Measurements from ENCODE around the gene NOX5. TPM values are rescaled to one million over a fixed set of nuclear protein-coding genes. Genes with fewer than 3 reads are reported as not detected.

Gene NOX5
- total RNA-seq, 2 experiments from 2014 or later: not detected

DNA sequence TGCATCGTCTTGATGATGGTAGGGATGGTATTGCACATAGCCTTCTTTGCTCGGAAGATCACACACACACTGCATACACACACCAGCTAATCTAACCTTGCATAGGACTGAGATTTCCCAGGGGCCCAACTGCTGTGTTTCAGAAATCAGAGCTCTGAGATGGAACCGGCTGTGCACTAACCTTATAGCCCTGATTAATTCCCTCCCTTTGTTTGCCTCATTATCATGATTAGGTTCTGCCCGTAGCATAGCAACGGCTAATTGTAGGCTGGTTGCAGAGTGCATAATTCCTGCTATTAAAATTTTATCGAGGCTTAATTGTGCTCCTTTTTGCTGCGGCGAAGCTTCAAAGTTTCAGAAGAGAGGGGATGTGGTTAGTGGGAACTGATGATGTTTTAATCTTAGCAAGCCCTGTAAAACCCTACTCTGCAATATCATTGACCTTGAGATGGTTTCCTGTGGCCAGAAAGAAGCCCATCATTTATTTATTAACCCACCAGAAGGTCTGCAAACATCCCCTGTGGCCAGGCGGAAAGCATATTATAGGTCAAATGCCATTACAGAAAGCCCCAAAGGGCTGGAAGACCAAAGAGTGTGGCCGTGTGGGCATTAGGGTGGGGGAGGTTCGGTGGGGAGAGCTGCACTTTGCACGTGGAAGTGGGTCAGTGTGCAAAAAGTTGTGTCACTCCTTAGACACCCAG lies 89.7 kb downstream of the NOX5 start:
- Histone ChIP-seq H4K20me1 (ENCODE audit: insufficient read depth, low read length) (no peaks in the 10 kb centered on the region), H3K9me3 (ENCODE audit: low read length) (no peaks in the 10 kb centered on the region), H3K36me3 (ENCODE audit: insufficient read depth, low read length) (no peaks in the 10 kb centered on the region), H3K4me2 (ENCODE audit: low read length) (no peak overlapping the region), H3K4me1 (ENCODE audit: insufficient read depth, low read length, poor library complexity, severe bottlenecking) (no peaks in the 10 kb centered on the region), H2AFZ (ENCODE audit: low read length) (no peak overlapping the region), H3K27ac (ENCODE audit: low read depth, low read length, poor library complexity, severe bottlenecking) (no peak overlapping the region), H3K79me2 (ENCODE audit: insufficient read depth, low read depth, low read length) (no peaks in the 10 kb centered on the region), H3K4me3 (ENCODE audit: low read depth, low read length, poor library complexity, severe bottlenecking) (no peak overlapping the region), H3K9me2 (ENCODE audit: insufficient read depth, low read length) (no peaks in the 10 kb centered on the region)
- intact Hi-C loops (cut with micrococcal nuclease; ENCODE audit: unreplicated experiment): no loop called here
- TF ChIP-seq EZH2phosphoT487 (IDR thresholded peaks at IDR 0.05; ENCODE audit: borderline replicate concordance, low read depth, low read length): no peak
- TF ChIP-seq, protein P1, sequence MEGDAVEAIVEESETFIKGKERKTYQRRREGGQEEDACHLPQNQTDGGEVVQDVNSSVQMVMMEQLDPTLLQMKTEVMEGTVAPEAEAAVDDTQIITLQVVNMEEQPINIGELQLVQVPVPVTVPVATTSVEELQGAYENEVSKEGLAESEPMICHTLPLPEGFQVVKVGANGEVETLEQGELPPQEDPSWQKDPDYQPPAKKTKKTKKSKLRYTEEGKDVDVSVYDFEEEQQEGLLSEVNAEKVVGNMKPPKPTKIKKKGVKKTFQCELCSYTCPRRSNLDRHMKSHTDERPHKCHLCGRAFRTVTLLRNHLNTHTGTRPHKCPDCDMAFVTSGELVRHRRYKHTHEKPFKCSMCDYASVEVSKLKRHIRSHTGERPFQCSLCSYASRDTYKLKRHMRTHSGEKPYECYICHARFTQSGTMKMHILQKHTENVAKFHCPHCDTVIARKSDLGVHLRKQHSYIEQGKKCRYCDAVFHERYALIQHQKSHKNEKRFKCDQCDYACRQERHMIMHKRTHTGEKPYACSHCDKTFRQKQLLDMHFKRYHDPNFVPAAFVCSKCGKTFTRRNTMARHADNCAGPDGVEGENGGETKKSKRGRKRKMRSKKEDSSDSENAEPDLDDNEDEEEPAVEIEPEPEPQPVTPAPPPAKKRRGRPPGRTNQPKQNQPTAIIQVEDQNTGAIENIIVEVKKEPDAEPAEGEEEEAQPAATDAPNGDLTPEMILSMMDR (conservative IDR thresholded peaks at IDR 0.05; ENCODE audit: low read length): no peak
- ChIA-PET POLR2A (no interaction called here), CTCF (ENCODE audit: unreplicated experiment) (no interaction called here)
- DNase-seq (ENCODE audit: low spot score): no peak
- BruUV-seq (replicated peaks): no TSS peak

DNA sequence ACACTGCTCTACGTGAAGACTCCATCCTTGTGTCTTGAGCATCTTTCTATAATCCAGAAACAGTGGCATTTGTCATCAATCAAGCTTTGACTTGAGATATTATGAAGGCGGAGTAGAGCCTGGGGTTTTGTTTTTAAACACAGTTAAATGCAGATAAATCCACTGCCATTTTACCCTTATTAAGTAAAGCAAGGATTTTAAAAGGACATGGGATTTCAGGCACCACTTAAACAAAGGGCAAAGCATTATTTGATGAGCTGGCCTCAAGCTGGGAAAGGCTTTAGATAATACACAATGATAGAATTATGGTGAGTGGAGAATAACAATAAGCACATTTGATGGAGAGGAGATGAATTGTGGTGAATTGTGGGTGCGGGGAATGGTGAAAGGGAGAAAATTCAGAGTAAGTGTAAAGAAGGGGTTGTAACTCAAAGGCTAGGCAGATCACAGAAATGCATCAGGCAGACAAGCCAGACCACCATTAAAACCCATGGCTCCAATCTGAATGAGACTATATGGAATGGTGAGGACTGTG lies 91.0 kb downstream of the NOX5 start:
- Histone ChIP-seq H3K4me1 (ENCODE audit: insufficient read depth, low read length, poor library complexity, severe bottlenecking) (no peaks in the 10 kb centered on the region), H4K20me1 (ENCODE audit: insufficient read depth, low read length) (no peaks in the 10 kb centered on the region), H3K4me2 (ENCODE audit: low read length) (no peak overlapping the region), H3K4me3 (ENCODE audit: low read depth, low read length, poor library complexity, severe bottlenecking) (no peak overlapping the region), H2AFZ (ENCODE audit: low read length) (no peak overlapping the region), H3K36me3 (ENCODE audit: insufficient read depth, low read length) (no peaks in the 10 kb centered on the region), H3K9me3 (ENCODE audit: low read length) (no peaks in the 10 kb centered on the region), H3K27ac (ENCODE audit: low read depth, low read length, poor library complexity, severe bottlenecking) (no peak overlapping the region), H3K79me2 (ENCODE audit: insufficient read depth, low read depth, low read length) (no peaks in the 10 kb centered on the region), H3K9me2 (ENCODE audit: insufficient read depth, low read length) (no peaks in the 10 kb centered on the region)
- intact Hi-C loops (cut with micrococcal nuclease; ENCODE audit: unreplicated experiment): no loop called here
- ChIA-PET CTCF (ENCODE audit: unreplicated experiment) (no interaction called here), POLR2A (no interaction called here)
- BruUV-seq (replicated peaks): no TSS peak
- no peak for TF ChIP-seq EZH2phosphoT487 (IDR thresholded peaks at IDR 0.05; ENCODE audit: borderline replicate concordance, low read depth, low read length)
- TF ChIP-seq, protein P1 (conservative IDR thresholded peaks at IDR 0.05; ENCODE audit: low read length): no peak
- no peak for DNase-seq (ENCODE audit: low spot score)

DNA sequence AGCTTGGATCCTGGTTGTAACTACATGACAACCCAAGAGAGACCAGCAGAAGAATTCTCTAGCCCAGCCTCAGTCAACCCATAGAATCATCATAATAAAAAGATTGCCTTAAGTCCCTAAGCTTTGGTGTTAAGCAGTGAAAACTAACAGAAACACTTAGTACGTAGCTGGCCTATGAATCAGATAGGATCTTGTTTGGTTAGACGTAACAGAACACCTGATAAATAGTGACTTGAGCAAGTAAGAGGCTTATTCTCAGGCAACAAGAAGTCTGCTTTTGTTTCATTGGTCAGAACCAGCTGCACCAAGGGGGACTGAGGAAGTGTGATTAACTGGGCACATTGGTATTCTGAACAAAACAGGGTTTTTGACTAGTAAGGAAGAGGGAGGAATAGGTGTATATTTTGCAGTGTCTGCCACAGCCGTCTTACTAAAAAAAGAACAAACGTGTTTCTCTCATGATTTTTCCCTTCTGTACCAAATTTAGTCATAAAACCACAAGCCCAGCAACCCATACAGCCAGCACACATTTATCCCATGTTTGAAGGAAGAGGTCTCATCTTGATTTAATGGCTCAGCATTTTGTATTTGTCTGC lies 92.6 kb downstream of the NOX5 start:
- H3K9me3 ChIP-seq (ENCODE audit: low read length): no peaks in the 10 kb centered on the region
- POLR2A ChIA-PET: interaction anchor here (0.7 kb wide), 1 partner anchor 161 kb away, joined by 7 read pairs; no protein-coding TSS in a partner anchor
- H3K4me3 ChIP-seq (ENCODE audit: low read depth, low read length, poor library complexity, severe bottlenecking): no peak overlapping the region
- no peak for TF ChIP-seq EZH2phosphoT487 (IDR thresholded peaks at IDR 0.05; ENCODE audit: borderline replicate concordance, low read depth, low read length)
- TF ChIP-seq, protein P1 (conservative IDR thresholded peaks at IDR 0.05; ENCODE audit: low read length): no peak
- intact Hi-C loops (cut with micrococcal nuclease; ENCODE audit: unreplicated experiment): no loop called here
- no peaks in the 10 kb centered on the region for H3K36me3 ChIP-seq (ENCODE audit: insufficient read depth, low read length)
- BruUV-seq (replicated peaks): no TSS peak
- no peaks in the 10 kb centered on the region for H3K9me2 ChIP-seq (ENCODE audit: insufficient read depth, low read length)
- no peak for DNase-seq (ENCODE audit: low spot score)
- H3K4me2 ChIP-seq (ENCODE audit: low read length): no peak overlapping the region
- H3K79me2 ChIP-seq (ENCODE audit: insufficient read depth, low read depth, low read length): no peaks in the 10 kb centered on the region
- no peaks in the 10 kb centered on the region for H3K4me1 ChIP-seq (ENCODE audit: insufficient read depth, low read length, poor library complexity, severe bottlenecking)
- CTCF ChIA-PET (ENCODE audit: unreplicated experiment): no interaction called here
- no peaks in the 10 kb centered on the region for H4K20me1 ChIP-seq (ENCODE audit: insufficient read depth, low read length)
- H3K27ac ChIP-seq (ENCODE audit: low read depth, low read length, poor library complexity, severe bottlenecking): no peak overlapping the region
- H2AFZ ChIP-seq (ENCODE audit: low read length): no peak overlapping the region

Data from OCI-LY7 (cell line).